ENCODE results near the gene BEND5. TPM values are rescaled to one million over a fixed set of nuclear protein-coding genes. Genes with fewer than 3 reads are reported as not detected.

BEND5 gene
- total and polyA plus RNA-seq, 5 donors = 3.8 to 7.9 (median 4.4) TPM

GRCh38 chr1:48744032-48744431 lies 32.7 kb downstream of the BEND5 start:
- DNase-seq (no peak), ATAC-seq (no peak)
- Histone ChIP-seq H3K4me1 (ENCODE audit: control insufficient read depth, insufficient read depth, low read length) (no peaks in the 10 kb centered on the region), H3K27ac (ENCODE audit: low read length) (no peak overlapping the region), H3K9me3 (ENCODE audit: control insufficient read depth, low read length) (no peaks in the 10 kb centered on the region), H3K4me3 (ENCODE audit: low read length) (no peak overlapping the region), H3K27me3 (ENCODE audit: control insufficient read depth, insufficient read depth) (no peaks in the 10 kb centered on the region)
- intact Hi-C loops (cut with DNase I) = no loop called here
- WGBS = 90% methylated on average over 2 of the region's 2 CpGs

DNA sequence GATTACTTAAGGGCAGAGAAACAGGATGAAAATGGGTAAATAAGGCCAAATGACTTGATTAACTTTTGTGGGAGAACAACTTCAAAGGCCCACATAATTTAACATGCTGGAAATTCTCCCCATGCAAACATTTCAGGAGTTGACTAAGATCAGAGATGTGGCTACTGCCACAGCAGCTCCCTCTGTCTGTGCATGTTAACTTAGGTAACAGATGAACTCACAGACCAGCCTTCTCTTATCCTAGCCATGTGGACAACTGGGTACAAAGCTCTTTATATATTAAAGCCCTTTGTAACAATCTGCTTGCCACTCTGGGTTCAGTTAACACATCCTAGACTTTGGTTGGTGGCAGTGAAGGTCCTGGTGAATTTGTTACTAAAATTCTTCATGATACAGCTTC lies 33.2 kb downstream of the BEND5 start:
- Histone ChIP-seq H3K4me1 (ENCODE audit: control insufficient read depth, insufficient read depth, low read length) (no peaks in the 10 kb centered on the region), H3K4me3 (ENCODE audit: low read length) (no peak overlapping the region), H3K9me3 (ENCODE audit: control insufficient read depth, low read length) (no peaks in the 10 kb centered on the region), H3K27me3 (ENCODE audit: control insufficient read depth, insufficient read depth) (no peaks in the 10 kb centered on the region), H3K27ac (ENCODE audit: low read length) (no peak overlapping the region)
- no peak for ATAC-seq
- intact Hi-C loops (cut with DNase I) = no loop called here
- no peak for DNase-seq

GRCh38 chr1:48741380-48741779 lies 35.3 kb downstream of the BEND5 start:
- 81% methylated on average over 7 of the region's 7 CpGs for WGBS
- H3K27ac ChIP-seq (ENCODE audit: low read length) = no peak overlapping the region

GRCh38 chr1:48740621-48741020 lies 36.1 kb downstream of the BEND5 start:
- H3K27me3 ChIP-seq (ENCODE audit: control insufficient read depth, insufficient read depth) = no peaks in the 10 kb centered on the region
- 59% methylated on average over 3 of the region's 3 CpGs for WGBS
- DNase-seq (no peak), ATAC-seq (no peak)
- H3K4me3 ChIP-seq (ENCODE audit: low read length) = no peak overlapping the region
- no peaks in the 10 kb centered on the region for H3K9me3 ChIP-seq (ENCODE audit: control insufficient read depth, low read length)
- intact Hi-C loops (cut with DNase I) = no loop called here
- no peak overlapping the region for H3K27ac ChIP-seq (ENCODE audit: low read length)
- H3K4me1 ChIP-seq (ENCODE audit: control insufficient read depth, insufficient read depth, low read length) = no peaks in the 10 kb centered on the region

More at GRCh38 chr1:48741380-48741779, 35.3 kb downstream of the BEND5 start:
- no peaks in the 10 kb centered on the region for H3K27me3 ChIP-seq (ENCODE audit: control insufficient read depth, insufficient read depth)
- intact Hi-C loops (cut with DNase I) = no loop called here
- ATAC-seq (no peak), DNase-seq (no peak)
- no peak overlapping the region for H3K4me3 ChIP-seq (ENCODE audit: low read length)
- no peaks in the 10 kb centered on the region for H3K9me3 ChIP-seq (ENCODE audit: control insufficient read depth, low read length)
- no peaks in the 10 kb centered on the region for H3K4me1 ChIP-seq (ENCODE audit: control insufficient read depth, insufficient read depth, low read length)

DNA sequence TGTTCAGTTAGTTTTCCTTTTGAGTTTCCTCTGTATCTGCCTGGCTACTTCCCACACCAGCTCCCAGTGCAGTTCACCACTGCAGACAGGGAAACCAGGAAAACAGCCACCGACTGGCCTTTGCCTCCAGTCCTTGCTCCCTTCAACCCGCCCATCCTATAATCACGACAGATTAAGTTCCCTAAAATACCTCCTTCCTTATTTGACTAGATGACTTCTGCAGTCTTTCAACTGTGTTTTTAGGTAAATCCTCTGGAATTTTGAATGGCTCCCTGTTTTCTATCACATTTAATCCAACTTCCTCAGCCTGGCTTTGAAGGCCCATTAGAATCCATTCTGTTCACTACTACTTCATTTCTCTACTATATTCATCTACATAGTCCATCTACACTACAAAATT lies 37.6 kb downstream of the BEND5 start:
- no peak overlapping the region for H3K27ac ChIP-seq (ENCODE audit: low read length)
- H3K9me3 ChIP-seq (ENCODE audit: control insufficient read depth, low read length) = no peaks in the 10 kb centered on the region
- H3K27me3 ChIP-seq (ENCODE audit: control insufficient read depth, insufficient read depth) = no peaks in the 10 kb centered on the region
- H3K4me3 ChIP-seq (ENCODE audit: low read length) = no peak overlapping the region
- DNase-seq (no peak), ATAC-seq (no peak)
- 60% methylated on average over 3 of the region's 3 CpGs for WGBS
- no peaks in the 10 kb centered on the region for H3K4me1 ChIP-seq (ENCODE audit: control insufficient read depth, insufficient read depth, low read length)
- intact Hi-C loops (cut with DNase I) = no loop called here

- ATAC-seq = no peak
- 95% methylated on average over 4 of the region's 4 CpGs for WGBS
Observed at GRCh38 chr1:48738356-48738755, 38.3 kb downstream of the BEND5 start.

GRCh38 chr1:48735796-48736195 lies 40.9 kb downstream of the BEND5 start:
- no peak overlapping the region for H3K4me3 ChIP-seq (ENCODE audit: low read length)
- H3K27ac ChIP-seq (ENCODE audit: low read length) = no peak overlapping the region
- H3K4me1 ChIP-seq (ENCODE audit: control insufficient read depth, insufficient read depth, low read length) = no peaks in the 10 kb centered on the region
- ATAC-seq (no peak), DNase-seq (no peak)
- H3K9me3 ChIP-seq (ENCODE audit: control insufficient read depth, low read length) = no peaks in the 10 kb centered on the region
- intact Hi-C loops (cut with DNase I) = no loop called here
- H3K27me3 ChIP-seq (ENCODE audit: control insufficient read depth, insufficient read depth) = no peaks in the 10 kb centered on the region
- WGBS = 91% methylated on average over 6 of the region's 6 CpGs

More at GRCh38 chr1:48738356-48738755, 38.3 kb downstream of the BEND5 start:
- Histone ChIP-seq H3K9me3 (ENCODE audit: control insufficient read depth, low read length) (no peaks in the 10 kb centered on the region), H3K4me1 (ENCODE audit: control insufficient read depth, insufficient read depth, low read length) (no peaks in the 10 kb centered on the region), H3K27me3 (ENCODE audit: control insufficient read depth, insufficient read depth) (no peaks in the 10 kb centered on the region), H3K4me3 (ENCODE audit: low read length) (no peak overlapping the region), H3K27ac (ENCODE audit: low read length) (no peak overlapping the region)
- intact Hi-C loops (cut with DNase I) = no loop called here
- DNase-seq = no peak

- DNase-seq (no peak), ATAC-seq (no peak)
- no peak overlapping the region for H3K4me3 ChIP-seq (ENCODE audit: low read length)
- no peaks in the 10 kb centered on the region for H3K9me3 ChIP-seq (ENCODE audit: control insufficient read depth, low read length)
- H3K27me3 ChIP-seq (ENCODE audit: control insufficient read depth, insufficient read depth) = no peaks in the 10 kb centered on the region
- 82% methylated on average over 10 of the region's 10 CpGs for WGBS
- no peaks in the 10 kb centered on the region for H3K4me1 ChIP-seq (ENCODE audit: control insufficient read depth, insufficient read depth, low read length)
- no peak overlapping the region for H3K27ac ChIP-seq (ENCODE audit: low read length)
- intact Hi-C loops (cut with DNase I) = no loop called here
Observed at GRCh38 chr1:48730164-48730910, 46.4 kb downstream of the BEND5 start.

GRCh38 chr1:48728584-48728983 lies 48.1 kb downstream of the BEND5 start:
- DNase-seq (no peak), ATAC-seq (no peak)
- WGBS = 92% methylated on average over 2 of the region's 2 CpGs
- no peak overlapping the region for H3K4me3 ChIP-seq (ENCODE audit: low read length)
- H3K4me1 ChIP-seq (ENCODE audit: control insufficient read depth, insufficient read depth, low read length) = no peaks in the 10 kb centered on the region
- no peaks in the 10 kb centered on the region for H3K9me3 ChIP-seq (ENCODE audit: control insufficient read depth, low read length)
- intact Hi-C loops (cut with DNase I) = no loop called here
- no peak overlapping the region for H3K27ac ChIP-seq (ENCODE audit: low read length)
- H3K27me3 ChIP-seq (ENCODE audit: control insufficient read depth, insufficient read depth) = no peaks in the 10 kb centered on the region

DNA sequence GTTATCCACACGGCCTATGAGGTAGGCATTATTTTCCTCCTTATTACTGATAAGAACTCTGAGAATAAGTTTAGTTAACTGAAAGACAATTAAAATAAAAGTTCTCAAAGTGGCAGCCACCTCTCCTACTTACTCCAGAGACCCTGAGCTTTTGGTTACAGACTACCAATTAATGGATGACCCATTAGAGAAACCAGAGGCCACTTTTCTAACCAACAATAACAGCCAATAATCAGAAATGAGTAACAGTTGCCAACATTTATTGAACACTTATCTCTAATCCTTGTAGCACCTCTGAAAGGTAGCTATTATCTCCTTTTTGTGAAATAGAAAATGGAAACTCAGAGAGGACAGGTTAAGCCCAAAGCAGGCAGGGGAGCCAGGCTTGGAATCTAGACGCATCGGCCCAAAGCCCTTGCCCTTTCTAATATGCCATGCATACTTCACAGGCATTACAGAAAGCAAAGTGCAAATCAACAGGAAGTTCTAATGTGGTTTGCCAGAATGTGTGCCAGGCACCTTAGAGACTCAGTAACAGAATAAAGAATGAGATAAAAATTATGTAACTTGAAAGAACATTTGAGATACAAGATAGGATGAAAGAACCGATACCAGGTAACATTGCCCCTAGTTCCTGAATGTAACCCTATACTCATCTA lies 50.0 kb downstream of the BEND5 start:
- Histone ChIP-seq H3K27me3 (ENCODE audit: control insufficient read depth, insufficient read depth) (no peaks in the 10 kb centered on the region), H3K4me3 (ENCODE audit: low read length) (no peak overlapping the region), H3K4me1 (ENCODE audit: control insufficient read depth, insufficient read depth, low read length) (no peaks in the 10 kb centered on the region), H3K27ac (ENCODE audit: low read length) (no peak overlapping the region), H3K9me3 (ENCODE audit: control insufficient read depth, low read length) (no peaks in the 10 kb centered on the region)
- ATAC-seq (no peak), DNase-seq (no peak)
- WGBS = 94% methylated on average over 4 of the region's 4 CpGs
- intact Hi-C loops (cut with DNase I) = no loop called here

DNA sequence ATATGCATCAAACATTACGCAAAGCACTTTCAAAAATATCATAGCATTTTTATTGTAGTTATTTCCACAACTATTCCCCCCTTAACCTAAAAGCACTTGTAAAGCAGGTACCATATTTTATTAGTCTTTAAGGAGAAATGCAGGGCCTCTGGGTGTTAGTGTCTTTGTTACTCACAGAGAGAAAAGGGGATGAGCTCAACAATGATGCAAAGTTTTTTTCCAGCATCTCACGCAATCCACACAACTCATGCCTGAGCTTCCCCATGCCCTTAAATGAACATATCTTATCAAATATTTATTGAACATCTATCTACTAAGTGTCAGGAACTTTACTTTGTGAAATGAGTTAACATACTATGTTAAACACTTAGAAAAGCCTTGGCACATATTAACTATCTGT lies 50.6 kb downstream of the BEND5 start:
- WGBS = 97% methylated on average over 2 of the region's 2 CpGs
- ATAC-seq = no peak
- intact Hi-C loops (cut with DNase I) = no loop called here

More for the DNA sequence above, 50.6 kb downstream of the BEND5 start:
- no peaks in the 10 kb centered on the region for H3K4me1 ChIP-seq (ENCODE audit: control insufficient read depth, insufficient read depth, low read length)
- H3K27me3 ChIP-seq (ENCODE audit: control insufficient read depth, insufficient read depth) = no peaks in the 10 kb centered on the region
- no peak overlapping the region for H3K4me3 ChIP-seq (ENCODE audit: low read length)
- no peak for DNase-seq
- H3K9me3 ChIP-seq (ENCODE audit: control insufficient read depth, low read length) = no peaks in the 10 kb centered on the region
- H3K27ac ChIP-seq (ENCODE audit: low read length) = no peak overlapping the region

All from right cardiac atrium (tissue), 5 donors.